A673 (cell line): ENCODE results near the gene RBMS2. TPM values are rescaled to one million over a fixed set of nuclear protein-coding genes. Genes with fewer than 3 reads are reported as not detected.
"Not testable (repeated sequence)": the region's sequence is repeated elsewhere in the genome, so short reads cannot be mapped to it uniquely, and the experiment has no call there.

Experiments
- BruUV-seq: library from RNA; stranded (reverse); fragments of 400-500 nt; replicated peaks from 2 replicates; lab custom pipeline; 2021; lab: Mats Ljungman, UMichigan
- CTCF ChIA-PET: fragments of 300-600 bp; sonication (Branson Sonifier 250); formaldehyde crosslinking; loops from one replicate; lab custom pipeline; 2022; ENCODE audit warnings: antibody characterized with exemption; lab: Charles Lee
- POLR2A ChIA-PET: fragments of 300-600 bp; sonication (Branson Sonifier 250); formaldehyde crosslinking; loops from one replicate; lab custom pipeline; 2022; ENCODE audit warnings: antibody characterized with exemption; ENCODE audit not compliant: low non-redundant PET; lab: Charles Lee
- DNase-seq: peaks from one replicate; pipeline ENCODE4 v3.0.0-alpha.2; 2015; ENCODE audit warnings: low spot score
- H3K27ac ChIP-seq: fragments of 200-600 bp; sonication (generic); 2 replicates; pipeline ENCODE4 v1.5.1; 2016; ENCODE audit warnings: mixed run types, low read depth, mild to moderate bottlenecking, mixed read lengths, antibody characterized with exemption, low read length; ENCODE audit not compliant: poor library complexity, severe bottlenecking
- H3K27me3 ChIP-seq: fragments of 200-600 bp; sonication (generic); replicated peaks from 2 replicates; pipeline ENCODE4 v1.6.1; 2017; ENCODE audit warnings: mixed run types, low read depth, mild to moderate bottlenecking, mixed read lengths, antibody characterized with exemption, low read length; ENCODE audit not compliant: insufficient read depth, poor library complexity
- H3K36me3 ChIP-seq: fragments of 200-600 bp; sonication (generic); 2 replicates; pipeline ENCODE4 v1.6.1; 2016; ENCODE audit warnings: mixed run types, mild to moderate bottlenecking, mixed read lengths, antibody characterized with exemption, low read length; ENCODE audit not compliant: insufficient read depth, poor library complexity, severe bottlenecking
- H3K4me1 ChIP-seq: fragments of 200-600 bp; sonication (generic); 2 replicates; pipeline ENCODE4 v1.6.1; 2017; ENCODE audit warnings: mixed run types, mild to moderate bottlenecking, mixed read lengths, antibody characterized with exemption, low read length; ENCODE audit not compliant: insufficient read depth, poor library complexity, severe bottlenecking
- H3K4me3 ChIP-seq: fragments of 200-600 bp; sonication (generic); 2 replicates; pipeline ENCODE4 v1.5.1; 2016; ENCODE audit warnings: low read depth, mixed run types, mild to moderate bottlenecking, mixed read lengths, low read length; ENCODE audit not compliant: poor library complexity, severe bottlenecking
- H3K9me3 ChIP-seq: fragments of 200-600 bp; sonication (generic); 2 replicates; pipeline ENCODE4 v1.6.1; 2016; ENCODE audit warnings: mixed run types, low read depth, mild to moderate bottlenecking, mixed read lengths, antibody characterized with exemption, low read length; ENCODE audit not compliant: poor library complexity, severe bottlenecking
- CTCF ChIP-seq: fragments of 300-800, 200-600 bp; sonication (generic); conservative IDR thresholded peaks from 2 replicates; pipeline ENCODE4 v1.5.1; 2017; ENCODE audit warnings: low read depth, mild to moderate bottlenecking, antibody characterized with exemption, low read length, moderate library complexity, mixed read lengths
- EZH2 ChIP-seq: fragments of 200-600 bp; sonication (generic); IDR thresholded peaks from 2 replicates; pipeline ENCODE4 v1.6.1; 2017; ENCODE audit warnings: borderline replicate concordance, low read depth, mild to moderate bottlenecking, mixed read lengths, antibody characterized with exemption, low read length; ENCODE audit not compliant: poor library complexity, severe bottlenecking
- intact Hi-C: fragments of 100-400 bp; cut with micrococcal nuclease; formaldehyde crosslinking; loops from one replicate; pipeline ENCODE4 v1.10.0; 2022; ENCODE audit not compliant: unreplicated experiment
- total RNA-seq: library from RNA; stranded (reverse); gene quantifications from 2 replicates; pipeline ENCODE4 v1.2.3, GENCODE V29; 2021

Gene RBMS2
- total RNA-seq, 1 experiment from 2014 or later, result 29.7 TPM

DNA sequence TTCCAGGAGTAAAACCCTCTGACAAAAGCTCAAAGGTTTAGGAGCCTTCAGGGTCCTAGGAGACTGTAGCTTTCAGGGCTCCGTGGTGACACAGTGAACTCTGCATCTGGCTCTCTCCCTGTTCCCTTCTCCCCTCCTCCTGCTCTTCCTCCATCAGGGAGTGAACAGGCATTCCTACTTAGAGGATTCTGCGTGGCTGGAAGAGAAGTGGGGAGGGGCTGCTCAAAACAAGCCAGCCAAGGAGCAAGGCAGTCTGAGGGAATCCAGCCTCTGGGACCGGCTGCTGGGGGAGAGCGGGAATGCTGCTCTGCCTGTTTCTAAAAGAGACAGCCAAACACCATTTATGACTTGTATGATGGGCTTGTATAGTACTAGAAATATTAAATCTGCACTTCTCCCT lies 49.5 kb downstream of the RBMS2 start:
- H3K36me3 ChIP-seq, result peaks cover 2% of the 10 kb centered on the region
- no peaks in the 10 kb centered on the region for H3K9me3 ChIP-seq
- ChIA-PET POLR2A (no interaction called here), CTCF (no interaction called here)
- no peaks in the 10 kb centered on the region for H3K27me3 ChIP-seq
- H3K4me3 ChIP-seq, result no peak overlapping the region
- no TSS peak for BruUV-seq
- TF ChIP-seq CTCF, result no peak
- TF ChIP-seq EZH2, result no peak
- DNase-seq, result no peak
- H3K4me1 ChIP-seq, result no peaks in the 10 kb centered on the region
- H3K27ac ChIP-seq, result no peak overlapping the region
- intact Hi-C loops, result loop anchor here (5.0 kb wide), 1 partner anchor 59 kb away; no protein-coding TSS in a partner anchor

- Histone ChIP-seq H3K27ac (no peak overlapping the region), H3K4me1 (no peaks in the 10 kb centered on the region), H3K27me3 (no peaks in the 10 kb centered on the region), H3K36me3 (peaks cover 2% of the 10 kb centered on the region), H3K4me3 (no peak overlapping the region), H3K9me3 (no peaks in the 10 kb centered on the region)
- CTCF ChIA-PET, result no interaction called here
- no TSS peak for BruUV-seq
- intact Hi-C loops, result loop anchor here (2.0 to 5.0 kb wide), 2 partner anchors 51 to 60 kb away; partner anchors contain the start of gene RBMS2
- TF ChIP-seq CTCF, result no peak
- DNase-seq, result no peak
- POLR2A ChIA-PET, result no interaction called here
Measured at GRCh38 chr12:56572288-56572687, 50.7 kb downstream of the RBMS2 start.

GRCh38 chr12:56574210-56574609 lies 52.6 kb downstream of the RBMS2 start:
- ChIA-PET CTCF (interaction anchor here (0.6 to 2.1 kb wide), 2 partner anchors 53 to 60 kb away, joined by 4 to 26 read pairs; partner anchors contain the start of gene RBMS2), POLR2A (no interaction called here)
- DNase-seq, result peak; percentile 47
- no peaks in the 10 kb centered on the region for H3K36me3 ChIP-seq
- H3K27ac ChIP-seq, result no peak overlapping the region
- intact Hi-C loops, result loop anchor here (5.0 kb wide), 1 partner anchor 62 kb away; no protein-coding TSS in a partner anchor
- H3K4me1 ChIP-seq, result no peaks in the 10 kb centered on the region
- H3K27me3 ChIP-seq, result no peaks in the 10 kb centered on the region
- no peaks in the 10 kb centered on the region for H3K9me3 ChIP-seq
- no TSS peak for BruUV-seq
- no peak for TF ChIP-seq EZH2
- TF ChIP-seq CTCF, result no peak
- no peak overlapping the region for H3K4me3 ChIP-seq

- BruUV-seq, DNase-seq, intact Hi-C loops, H3K9me3 ChIP-seq, H3K36me3 ChIP-seq, H3K27me3 ChIP-seq, CTCF ChIA-PET, H3K4me3 ChIP-seq, H3K4me1 ChIP-seq, H3K27ac ChIP-seq: not testable (repeated sequence)
- POLR2A ChIA-PET, result interaction anchor here (0.6 kb wide), 1 partner anchor 15 kb away, joined by 6 read pairs; no protein-coding TSS in a partner anchor
Measured at GRCh38 chr12:56577248-56577647, 55.6 kb downstream of the RBMS2 start.
